ENCODE results near the gene DENND1B.
A peak's percentile ranks its signal among the peaks of the same experiment; 100 is the strongest.

Gene DENND1B

GRCh38 chr1:197771904-197772556 lies 3.2 kb downstream of the DENND1B start:
- H3K9me3 ChIP-seq (ENCODE audit: control insufficient read depth, insufficient read depth, low read depth, low read length), result no peaks in the 10 kb centered on the region
- TF ChIP-seq ZBTB20 (tag by site-specific recombination; IDR thresholded peaks at IDR 0.05) (no peak), ZXDB (tag by site-specific recombination; IDR thresholded peaks at IDR 0.05) (0 out of 2 replicates have a peak, but pooled peaks have one; percentile 18), ZNF549 (tag by site-specific recombination; IDR thresholded peaks at IDR 0.05) (0 out of 2 replicates have a peak, but pooled peaks have one; percentile 9), ZBTB44 (tag by site-specific recombination; IDR thresholded peaks at IDR 0.05) (0 out of 2 replicates have a peak, but pooled peaks have one; percentile 10), ZNF350 (tag by site-specific recombination; IDR thresholded peaks at IDR 0.05) (no peak), PRDM6 (tag by site-specific recombination; IDR thresholded peaks at IDR 0.05) (peak; percentile 55; the same call in 1 of the 2 replicates), ZNF202 (tag by site-specific recombination; IDR thresholded peaks at IDR 0.05; ENCODE audit: borderline replicate concordance) (no peak), MZF1 (tag by site-specific recombination; IDR thresholded peaks at IDR 0.05; ENCODE audit: borderline replicate concordance) (peak; percentile 53; the same call in 1 of the 2 replicates), PBX3 (CRISPR knock-in tag; IDR thresholded peaks at IDR 0.05) (no peak), ZNF596 (tag by site-specific recombination; IDR thresholded peaks at IDR 0.05) (no peak), OSR2 (tag by site-specific recombination; IDR thresholded peaks at IDR 0.05) (0 out of 2 replicates have a peak, but pooled peaks have one; percentile 22)
- CTCF ChIA-PET, result interaction anchor here (0.6 kb wide), 1 partner anchor 157 kb away, joined by 3 read pairs; no protein-coding TSS in a partner anchor
- no peaks in the 10 kb centered on the region; the same call in none of the 2 replicates for H3K4me1 ChIP-seq (ENCODE audit: control insufficient read depth, insufficient read depth, low read length)
- POLR2A ChIA-PET, result no interaction called here
- no peak overlapping the region for H3K27ac ChIP-seq (ENCODE audit: extremely low read depth, low read depth, low read length)
- H3K36me3 ChIP-seq (ENCODE audit: control insufficient read depth in 2 of 2, insufficient read depth in 1 of 2, low read length in 2 of 2), result no peaks in the 10 kb centered on the region
- H3K4me3 ChIP-seq (ENCODE audit: low read depth, low read length), result no peak overlapping the region

GRCh38 chr1:197771386-197771785 lies 3.9 kb downstream of the DENND1B start:
- Histone ChIP-seq H3K4me1 (ENCODE audit: control insufficient read depth, insufficient read depth, low read length) (no peaks in the 10 kb centered on the region; the same call in none of the 2 replicates), H3K36me3 (ENCODE audit: control insufficient read depth in 2 of 2, insufficient read depth in 1 of 2, low read length in 2 of 2) (no peaks in the 10 kb centered on the region), H3K27ac (ENCODE audit: extremely low read depth, low read depth, low read length) (no peak overlapping the region), H3K9me3 (ENCODE audit: control insufficient read depth, insufficient read depth, low read depth, low read length) (no peaks in the 10 kb centered on the region), H3K4me3 (ENCODE audit: low read depth, low read length) (no peak overlapping the region)
- ChIA-PET POLR2A (no interaction called here), CTCF (interaction anchor here (0.6 kb wide), 1 partner anchor 21 kb away, joined by 4 read pairs; no protein-coding TSS in a partner anchor)
- TF ChIP-seq MEIS1 (CRISPR knock-in tag; IDR thresholded peaks at IDR 0.05; ENCODE audit: borderline replicate concordance) (no peak), ZNF449 (tag by site-specific recombination; IDR thresholded peaks at IDR 0.05) (peak; percentile 90)

GRCh38 chr1:197770243-197770642 lies 5.0 kb downstream of the DENND1B start:
- no peak overlapping the region for H3K4me3 ChIP-seq (ENCODE audit: low read depth, low read length)
- ChIA-PET POLR2A (no interaction called here), CTCF (interaction anchor here (1.0 kb wide), 1 partner anchor 28 kb away, joined by 3 read pairs; no protein-coding TSS in a partner anchor)
- H3K9me3 ChIP-seq (ENCODE audit: control insufficient read depth, insufficient read depth, low read depth, low read length), result no peaks in the 10 kb centered on the region
- H3K27ac ChIP-seq (ENCODE audit: extremely low read depth, low read depth, low read length), result no peak overlapping the region
- H3K36me3 ChIP-seq (ENCODE audit: control insufficient read depth in 2 of 2, insufficient read depth in 1 of 2, low read length in 2 of 2), result no peaks in the 10 kb centered on the region
- no peaks in the 10 kb centered on the region; the same call in 1 of the 2 replicates for H3K4me1 ChIP-seq (ENCODE audit: control insufficient read depth, insufficient read depth, low read length)
- no peak for TF ChIP-seq ZSCAN16 (tag by site-specific recombination; IDR thresholded peaks at IDR 0.05)
- no peak for TF ChIP-seq ZNF324 (tag by site-specific recombination; IDR thresholded peaks at IDR 0.05)
- no peak for TF ChIP-seq ZNF354C (tag by site-specific recombination; IDR thresholded peaks at IDR 0.05; ENCODE audit: borderline replicate concordance, low read depth)
- no peak for TF ChIP-seq ZBTB49 (tag by site-specific recombination; IDR thresholded peaks at IDR 0.05; ENCODE audit: low read depth)
- no peak for TF ChIP-seq SETDB1 (IDR thresholded peaks at IDR 0.05; ENCODE audit: insufficient read length, low read length)
- no peak for TF ChIP-seq ZNF660 (tag by site-specific recombination; IDR thresholded peaks at IDR 0.05)
- no peak for TF ChIP-seq ZNF223 (tag by site-specific recombination; IDR thresholded peaks at IDR 0.05)
- no peak for TF ChIP-seq ZNF707 (tag by site-specific recombination; IDR thresholded peaks at IDR 0.05)
- TF ChIP-seq GLIS2 (tag by site-specific recombination; IDR thresholded peaks at IDR 0.05), result no peak
- no peak for TF ChIP-seq ZNF791 (tag by site-specific recombination; IDR thresholded peaks at IDR 0.05)
